ENCODE results near the gene RPA3.

The RPA3 gene

DNA sequence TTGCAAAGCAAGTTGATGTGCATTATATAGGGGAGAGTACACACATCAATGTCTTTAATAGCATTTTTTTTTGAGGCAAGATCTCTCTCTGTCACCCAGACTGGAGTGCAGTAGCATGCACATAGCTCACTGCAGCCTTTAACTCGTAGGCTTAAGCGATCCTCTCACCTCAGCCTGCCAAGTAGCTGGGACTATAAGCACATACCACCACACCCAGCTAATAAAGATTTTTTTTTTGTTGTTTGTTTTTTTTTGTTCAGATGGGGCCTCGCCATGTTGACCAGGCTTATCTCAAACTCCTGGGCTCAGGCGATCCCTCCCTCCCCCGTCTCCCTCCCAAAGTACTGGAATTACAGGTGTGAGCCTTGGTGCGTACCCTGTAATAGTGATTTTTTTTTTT is 76.3 kb downstream of the RPA3 start:
- H3K4me1 ChIP-seq (ENCODE audit: insufficient read depth, low read length), result peaks cover 10% of the 10 kb centered on the region; the same call in 1 of the 2 replicates
- H3K9ac ChIP-seq (ENCODE audit: low read depth, low read length), result peak overlapping the region; percentile 81; the same call in 1 of the 2 replicates
- H3K9me3 ChIP-seq (ENCODE audit: control insufficient read depth, insufficient read depth, low read length), result no peaks in the 10 kb centered on the region
- H3K36me3 ChIP-seq (ENCODE audit: insufficient read depth, low read length), result 0 out of 2 replicates have a peak, but pooled peaks cover 3% of the 10 kb centered on the region

DNA sequence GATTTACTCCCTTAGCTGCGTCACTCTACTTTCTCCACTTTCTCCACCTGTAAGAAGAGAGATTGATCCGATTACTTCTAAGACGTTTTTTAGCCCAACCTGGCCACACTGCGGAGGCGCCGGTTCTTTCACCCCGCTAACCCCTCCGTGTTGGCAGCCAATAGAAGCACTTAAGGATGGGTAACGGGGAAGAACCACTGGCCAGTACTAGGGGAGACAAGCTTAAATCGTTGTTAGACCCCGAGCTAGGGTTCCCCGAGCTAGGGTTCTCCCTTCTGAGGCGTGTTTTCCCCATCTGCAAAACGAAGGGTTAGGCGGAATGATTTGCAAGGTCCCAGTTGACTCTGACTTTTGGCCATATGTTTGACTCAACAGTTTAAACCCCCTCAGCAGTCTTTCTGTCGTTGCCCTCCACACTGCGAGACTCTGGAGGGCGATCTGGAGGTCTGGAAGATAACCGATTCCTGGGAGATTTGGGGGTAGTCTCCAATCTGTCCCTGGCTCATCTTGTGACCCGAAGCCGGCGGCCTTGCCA is 77.2 kb downstream of the RPA3 start:
- Histone ChIP-seq H3K4me1 (ENCODE audit: insufficient read depth, low read length) (peaks cover 10% of the 10 kb centered on the region; the same call in 1 of the 2 replicates), H3K36me3 (ENCODE audit: insufficient read depth, low read length) (0 out of 2 replicates have a peak, but pooled peaks cover 3% of the 10 kb centered on the region), H3K9me3 (ENCODE audit: control insufficient read depth, insufficient read depth, low read length) (no peaks in the 10 kb centered on the region), H3K9ac (ENCODE audit: low read depth, low read length) (peak overlapping the region; percentile 81)

DNA sequence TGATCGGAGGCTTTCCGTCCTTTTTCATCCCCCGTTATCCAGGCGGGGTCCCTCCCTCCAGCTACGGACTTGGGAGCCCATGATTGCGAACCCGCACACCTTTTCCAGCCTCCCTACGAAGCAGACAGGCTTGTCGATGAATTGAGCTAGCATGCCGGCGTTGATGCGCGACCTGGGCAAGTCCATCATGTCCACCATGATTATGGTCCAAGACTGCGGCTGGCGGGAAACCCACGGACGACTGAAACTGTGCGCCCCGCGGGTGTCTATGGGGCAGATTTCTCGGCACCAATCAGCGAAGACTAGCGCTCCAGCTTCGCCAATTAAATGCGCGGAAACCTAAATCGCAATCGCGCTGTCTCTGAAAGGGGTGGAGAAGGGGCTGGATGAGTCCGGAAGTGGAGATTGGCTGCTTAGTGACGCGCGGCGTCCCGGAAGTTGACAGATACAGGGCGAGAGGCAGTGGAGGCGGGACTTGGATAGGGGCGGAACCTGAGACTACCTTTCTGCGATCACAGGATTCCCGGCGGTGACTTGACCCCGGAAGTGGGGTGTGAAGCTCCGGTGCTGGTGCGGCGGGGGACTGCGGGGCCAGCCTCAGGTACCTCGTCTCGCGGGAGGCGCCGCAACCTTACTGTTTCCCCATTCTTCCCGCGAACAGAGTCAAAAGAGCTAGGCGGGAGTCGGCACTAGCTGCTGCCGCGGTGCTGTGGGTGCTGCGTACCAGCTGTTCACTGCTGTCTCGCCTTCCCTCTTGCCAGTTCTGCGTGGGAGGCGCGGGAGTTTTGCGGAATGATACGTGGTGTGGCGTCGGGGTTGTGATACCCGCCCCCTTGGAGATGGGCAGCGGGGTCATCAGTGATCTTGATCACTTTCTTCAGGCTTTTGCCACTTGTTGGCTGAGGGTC is 77.9 kb downstream of the RPA3 start, which contains the start of gene UMAD1:
TSS of gene UMAD1 (plus strand) at position 532 of the 908 bp plus-strand sequence. CDS start 32,620 bp downstream, outside the sequence.
- Histone ChIP-seq H3K9ac (ENCODE audit: low read depth, low read length) (peak within 1 kb of the TSS; percentile 81), H3K36me3 (ENCODE audit: insufficient read depth, low read length) (0 out of 2 replicates have a peak, but pooled peaks cover 3% of the 10 kb centered on the region), H3K4me1 (ENCODE audit: insufficient read depth, low read length) (peaks cover 10% of the 10 kb centered on the region; the same call in 1 of the 2 replicates), H3K9me3 (ENCODE audit: control insufficient read depth, insufficient read depth, low read length) (no peaks in the 10 kb centered on the region)

DNA sequence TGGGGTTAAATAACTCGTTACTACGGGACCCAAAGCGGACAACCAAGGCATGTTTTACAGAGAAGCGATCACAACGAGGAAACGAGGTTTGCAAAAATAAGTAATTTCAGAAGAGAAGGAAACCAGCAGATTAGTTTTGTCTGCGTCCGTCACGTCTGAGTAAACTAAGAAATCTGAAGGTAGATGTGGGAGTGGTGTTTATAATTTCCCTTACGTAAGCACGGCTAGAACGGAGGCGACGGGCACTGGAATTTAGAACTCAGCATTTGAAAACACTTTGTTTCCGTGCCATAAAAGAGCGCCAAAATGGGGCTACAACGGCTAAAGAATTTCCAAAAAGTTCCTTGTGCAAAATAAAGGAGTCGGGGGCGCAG is 78.6 kb downstream of the RPA3 start:
- H3K9me3 ChIP-seq (ENCODE audit: control insufficient read depth, insufficient read depth, low read length), result no peaks in the 10 kb centered on the region
- H3K9ac ChIP-seq (ENCODE audit: low read depth, low read length), result peak overlapping the region; percentile 80
- peaks cover 10% of the 10 kb centered on the region; the same call in 1 of the 2 replicates for H3K4me1 ChIP-seq (ENCODE audit: insufficient read depth, low read length)
- H3K36me3 ChIP-seq (ENCODE audit: insufficient read depth, low read length), result 0 out of 2 replicates have a peak, but pooled peaks cover 3% of the 10 kb centered on the region

DNA sequence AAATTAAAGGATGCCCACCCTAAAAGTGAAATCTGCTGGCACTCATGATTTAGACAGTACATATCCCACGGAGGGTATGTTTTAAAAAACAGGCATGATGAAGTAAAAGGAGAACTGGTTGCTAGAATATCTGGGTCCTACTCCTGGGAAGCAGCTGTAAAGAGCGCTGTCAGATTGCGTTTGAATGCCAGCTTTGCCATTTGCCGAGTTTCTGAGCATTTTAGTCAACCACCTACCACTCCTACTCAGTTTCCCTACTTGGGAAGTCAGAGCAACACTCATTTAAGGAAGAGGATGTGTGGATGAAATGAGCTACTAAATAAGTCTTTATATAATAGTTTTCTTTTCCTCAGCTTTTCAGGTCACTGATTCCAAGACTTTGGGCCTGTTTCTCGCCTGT is 79.0 kb downstream of the RPA3 start:
- H3K36me3 ChIP-seq (ENCODE audit: insufficient read depth, low read length), result 0 out of 2 replicates have a peak, but pooled peaks cover 3% of the 10 kb centered on the region
- H3K9me3 ChIP-seq (ENCODE audit: control insufficient read depth, insufficient read depth, low read length), result no peaks in the 10 kb centered on the region
- peak overlapping the region; percentile 80 for H3K9ac ChIP-seq (ENCODE audit: low read depth, low read length)
- H3K4me1 ChIP-seq (ENCODE audit: insufficient read depth, low read length), result peaks cover 10% of the 10 kb centered on the region; the same call in 1 of the 2 replicates

DNA sequence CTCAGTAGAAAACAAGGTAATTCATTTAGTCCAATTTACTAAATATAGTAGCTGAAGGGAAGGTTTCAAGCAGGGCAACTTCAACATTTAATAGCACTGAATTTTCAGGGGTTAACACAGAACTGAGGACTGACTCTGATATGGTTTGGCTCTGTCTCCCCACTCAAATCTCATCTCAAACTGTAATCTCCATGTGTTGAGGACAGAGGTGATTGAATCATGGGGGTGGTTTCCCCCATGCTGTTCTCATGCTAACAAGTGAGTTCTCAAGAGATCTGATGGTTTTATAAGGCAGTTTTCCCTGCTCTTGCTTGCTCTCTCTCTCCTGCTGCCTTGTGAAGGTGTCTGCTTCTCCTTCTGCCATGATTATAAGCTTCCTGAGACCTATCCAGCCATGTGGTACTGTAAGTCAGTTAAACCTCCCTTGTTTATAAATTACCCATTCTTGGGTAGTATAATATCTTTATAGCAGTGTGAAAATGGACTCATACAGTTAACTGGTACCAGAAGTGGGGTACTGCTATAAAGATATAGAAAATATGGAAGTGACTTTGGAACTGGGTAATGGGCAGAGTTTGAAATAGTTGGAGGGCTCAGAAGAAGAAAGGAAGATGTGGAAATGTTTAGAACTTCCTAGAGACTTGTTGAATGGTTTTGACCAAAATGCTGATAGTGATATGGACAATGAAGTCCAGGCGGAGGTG is 87.6 kb downstream of the RPA3 start:
- H3K36me3 ChIP-seq (ENCODE audit: insufficient read depth, low read length), result no peaks in the 10 kb centered on the region
- no peaks in the 10 kb centered on the region for H3K4me1 ChIP-seq (ENCODE audit: insufficient read depth, low read length)
- no peak overlapping the region for H3K9ac ChIP-seq (ENCODE audit: low read depth, low read length)
- H3K9me3 ChIP-seq (ENCODE audit: control insufficient read depth, insufficient read depth, low read length), result peaks cover 3% of the 10 kb centered on the region; the same call in 1 of the 2 replicates

DNA sequence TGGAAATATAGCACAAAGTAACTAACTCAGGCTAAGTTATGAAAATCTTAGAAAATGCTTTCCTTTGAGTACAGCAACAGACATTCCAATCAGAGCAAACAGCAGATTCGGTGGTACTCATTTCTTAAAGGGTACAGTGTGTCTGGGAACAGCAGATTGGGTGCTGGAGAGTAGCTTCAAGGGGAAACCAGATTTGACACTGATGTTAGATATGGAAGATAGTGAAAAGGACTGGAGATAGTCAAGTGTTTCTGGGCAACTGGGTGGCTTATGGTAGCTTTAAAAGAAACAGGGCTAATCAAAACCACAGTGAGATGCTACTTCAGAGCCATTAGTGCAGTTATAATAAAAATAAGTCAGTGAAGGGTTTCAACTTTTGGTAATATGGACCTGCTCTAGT is 89.9 kb downstream of the RPA3 start:
- H3K36me3 ChIP-seq (ENCODE audit: insufficient read depth, low read length), result no peaks in the 10 kb centered on the region
- H3K9me3 ChIP-seq (ENCODE audit: control insufficient read depth, insufficient read depth, low read length), result peaks cover 3% of the 10 kb centered on the region; the same call in 1 of the 2 replicates
- no peak overlapping the region for H3K9ac ChIP-seq (ENCODE audit: low read depth, low read length)
- no peaks in the 10 kb centered on the region for H3K4me1 ChIP-seq (ENCODE audit: insufficient read depth, low read length)

DNA sequence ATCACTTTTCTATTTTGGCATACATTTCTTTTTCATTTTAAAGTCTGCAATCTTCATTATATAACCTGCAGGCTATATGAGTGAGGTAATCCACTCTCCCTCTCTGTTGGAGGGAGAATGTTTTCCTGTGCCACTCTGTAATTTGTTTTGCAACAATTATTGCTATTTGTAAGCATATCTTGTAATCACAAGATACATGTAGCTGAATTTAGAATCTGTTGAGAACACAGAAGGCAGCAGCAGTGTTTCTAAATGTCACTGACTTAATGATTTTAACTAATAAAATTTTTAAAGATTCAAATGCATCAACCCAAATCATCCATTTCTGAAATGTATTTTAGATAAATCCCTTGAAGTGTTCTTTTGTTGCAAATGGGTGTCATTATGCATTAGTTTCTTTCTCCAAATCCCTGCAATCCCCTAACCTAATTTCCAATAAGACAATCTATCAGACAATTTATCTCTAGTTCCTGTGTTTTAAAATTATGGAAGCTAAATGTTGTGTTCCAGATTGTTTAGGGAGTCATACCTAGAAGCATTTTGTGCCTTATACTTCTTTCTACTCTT is 97.7 kb downstream of the RPA3 start:
- no peaks in the 10 kb centered on the region for H3K4me1 ChIP-seq (ENCODE audit: insufficient read depth, low read length)
- no peaks in the 10 kb centered on the region; the same call in 1 of the 2 replicates for H3K36me3 ChIP-seq (ENCODE audit: insufficient read depth, low read length)
- no peaks in the 10 kb centered on the region for H3K9me3 ChIP-seq (ENCODE audit: control insufficient read depth, insufficient read depth, low read length)
- H3K9ac ChIP-seq (ENCODE audit: low read depth, low read length), result no peak overlapping the region

DNA sequence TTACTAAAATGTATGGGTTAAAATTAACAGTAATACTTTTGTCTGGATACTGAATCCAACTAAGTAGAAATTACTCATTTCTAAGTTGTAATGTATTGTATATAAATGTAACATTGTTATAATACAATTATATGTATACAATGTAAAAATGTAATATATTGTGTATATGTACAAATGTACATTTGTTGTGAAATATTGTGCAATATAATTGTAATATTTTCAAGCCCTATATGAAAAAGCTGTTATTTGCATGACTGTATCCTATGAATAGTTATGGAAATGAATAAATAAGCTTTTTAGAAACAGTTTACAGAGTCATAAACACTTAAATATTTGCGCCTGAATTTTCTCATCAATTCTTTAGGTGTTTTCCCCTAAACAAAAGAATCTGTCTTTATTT is 98.2 kb downstream of the RPA3 start:
- Histone ChIP-seq H3K9me3 (ENCODE audit: control insufficient read depth, insufficient read depth, low read length) (no peaks in the 10 kb centered on the region), H3K9ac (ENCODE audit: low read depth, low read length) (no peak overlapping the region), H3K4me1 (ENCODE audit: insufficient read depth, low read length) (no peaks in the 10 kb centered on the region), H3K36me3 (ENCODE audit: insufficient read depth, low read length) (no peaks in the 10 kb centered on the region; the same call in 1 of the 2 replicates)

DNA sequence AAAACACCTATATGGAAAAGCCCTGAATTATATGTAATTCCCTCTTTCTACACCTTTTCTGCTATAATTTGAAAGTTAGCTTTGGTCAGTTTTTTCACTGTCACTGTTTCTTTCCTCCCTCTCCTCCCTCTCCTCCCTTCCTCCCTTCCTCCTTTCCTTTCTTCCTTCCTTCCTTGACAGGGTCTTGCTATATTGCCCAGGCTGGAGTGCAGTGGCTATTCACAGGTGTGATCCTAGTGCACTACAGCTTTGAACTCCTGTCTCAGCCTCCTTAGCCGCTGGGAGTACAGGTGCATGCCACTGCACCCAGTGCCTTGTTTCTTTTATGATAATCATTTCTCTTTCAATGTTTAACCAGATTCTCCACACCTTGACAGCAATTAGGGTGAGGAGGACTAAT is 100.0 kb downstream of the RPA3 start:
- Histone ChIP-seq H3K9ac (ENCODE audit: low read depth, low read length) (no peak overlapping the region), H3K9me3 (ENCODE audit: control insufficient read depth, insufficient read depth, low read length) (no peaks in the 10 kb centered on the region), H3K4me1 (ENCODE audit: insufficient read depth, low read length) (no peaks in the 10 kb centered on the region), H3K36me3 (ENCODE audit: insufficient read depth, low read length) (no peaks in the 10 kb centered on the region; the same call in 1 of the 2 replicates)

DNA sequence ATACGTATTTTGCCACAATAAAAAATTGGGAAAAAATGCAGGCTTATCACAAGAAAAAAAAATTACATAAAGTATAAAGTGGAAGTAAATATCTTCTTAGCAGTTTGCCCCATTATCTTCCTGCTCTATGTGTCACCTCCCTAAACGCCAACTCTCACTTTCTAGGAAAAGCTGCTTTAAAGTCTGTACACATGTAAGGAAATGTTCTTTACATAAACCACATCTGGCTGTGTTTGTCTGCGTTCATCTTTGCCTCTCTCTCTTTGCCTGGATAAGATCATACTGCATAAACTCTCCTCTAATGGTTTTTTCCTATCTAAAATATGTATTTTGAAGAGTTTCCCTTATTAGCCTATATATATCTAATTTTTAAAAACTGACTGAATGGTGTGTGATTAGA is 100.9 kb downstream of the RPA3 start:
- no peaks in the 10 kb centered on the region for H3K9me3 ChIP-seq (ENCODE audit: control insufficient read depth, insufficient read depth, low read length)
- no peaks in the 10 kb centered on the region for H3K4me1 ChIP-seq (ENCODE audit: insufficient read depth, low read length)

DNA sequence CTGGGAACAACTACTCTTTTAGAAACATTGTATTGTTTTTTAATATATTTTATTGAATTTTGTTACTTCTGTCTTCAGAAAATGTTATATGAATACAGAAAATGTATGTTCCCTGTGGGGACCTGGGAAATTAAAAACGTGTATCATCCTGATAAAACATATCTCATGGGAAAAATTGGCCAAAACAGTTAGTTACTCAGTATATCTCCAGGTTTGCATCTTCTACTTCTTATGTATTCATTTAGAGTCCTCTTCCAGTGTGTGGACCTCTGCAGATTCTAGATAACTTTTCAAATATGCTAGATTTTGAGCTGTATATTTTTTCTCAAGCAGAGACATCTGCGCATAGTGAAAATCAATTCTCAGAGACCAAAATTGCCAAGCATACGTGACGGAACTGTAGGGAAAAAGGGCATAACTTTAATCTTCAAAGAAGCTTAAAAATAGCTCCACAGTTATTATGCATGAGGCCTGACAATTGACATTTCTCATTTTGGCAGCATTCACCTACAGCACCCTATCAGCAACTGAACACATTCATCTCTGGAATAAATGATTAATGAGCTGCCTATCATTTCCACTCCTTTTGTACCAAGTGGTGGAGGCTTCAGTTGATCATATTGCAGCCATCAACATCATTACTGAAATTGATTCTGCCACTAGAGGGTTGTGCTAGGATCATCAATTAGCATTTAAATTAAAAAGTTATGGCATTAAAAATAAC is 104.2 kb downstream of the RPA3 start:
- Histone ChIP-seq H3K4me1 (ENCODE audit: insufficient read depth, low read length) (no peaks in the 10 kb centered on the region), H3K9ac (ENCODE audit: low read depth, low read length) (no peak overlapping the region), H3K36me3 (ENCODE audit: insufficient read depth, low read length) (no peaks in the 10 kb centered on the region), H3K9me3 (ENCODE audit: control insufficient read depth, insufficient read depth, low read length) (no peaks in the 10 kb centered on the region)

More for the DNA sequence above, 100.9 kb downstream of the RPA3 start:
- no peak overlapping the region for H3K9ac ChIP-seq (ENCODE audit: low read depth, low read length)
- no peaks in the 10 kb centered on the region; the same call in 1 of the 2 replicates for H3K36me3 ChIP-seq (ENCODE audit: insufficient read depth, low read length)

DNA sequence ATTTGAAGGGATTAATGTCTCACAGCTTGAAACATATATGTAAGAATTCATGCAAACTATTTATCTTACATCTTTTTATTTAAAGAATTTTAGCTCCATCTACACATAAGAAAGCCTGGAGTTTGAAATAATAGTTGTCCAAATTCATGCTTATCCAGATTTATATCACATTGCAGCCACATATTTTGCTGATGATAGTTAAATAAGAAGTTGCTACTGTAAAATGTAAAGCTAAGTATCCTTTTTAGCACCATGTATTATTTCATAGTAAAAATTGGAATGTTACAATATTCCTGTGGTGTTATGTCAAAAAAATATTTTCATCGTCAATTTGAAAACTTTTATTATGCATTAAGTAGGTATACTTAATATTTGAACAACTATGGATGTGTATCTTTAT is 105.2 kb downstream of the RPA3 start:
- Histone ChIP-seq H3K9me3 (ENCODE audit: control insufficient read depth, insufficient read depth, low read length) (no peaks in the 10 kb centered on the region), H3K9ac (ENCODE audit: low read depth, low read length) (no peak overlapping the region), H3K4me1 (ENCODE audit: insufficient read depth, low read length) (no peaks in the 10 kb centered on the region), H3K36me3 (ENCODE audit: insufficient read depth, low read length) (no peaks in the 10 kb centered on the region)
